K562 (cell line): ENCODE results near the gene TBC1D5. TPM values are rescaled to one million over a fixed set of nuclear protein-coding genes. Genes with fewer than 3 reads are reported as not detected.

ENCODE experiments used
- ATAC-seq: fragments of 200-7000 bp; cut with Tn5 transposase; 3 replicates; pipeline ENCODE4 v1.9.1; 2020; ENCODE audit warnings: moderate library complexity
- BruUV-seq: library from RNA; stranded (reverse); fragments of 400-500 nt; replicated peaks from 2 replicates; lab custom pipeline; 2021; lab: Mats Ljungman, UMichigan
- CTCF ChIA-PET: fragments of 300-600 bp; formaldehyde crosslinking; extraction: SDS; loops from one replicate; lab custom pipeline; 2021; ENCODE audit warnings: low intra/inter-chr PET ratio; lab: Yijun Ruan, JAX
- POLR2A ChIA-PET: fragments of 300-600, 350-650 bp; sonication (Branson Sonifier 250); formaldehyde crosslinking; extraction: SDS; loops from one replicate; lab custom pipeline; 2021; ENCODE audit warnings: antibody characterized with exemption, inconsistent platforms; lab: Yijun Ruan, JAX
- DNase-seq, 4 experiments: peaks; one replicate each; pipeline versions ENCODE4 v3.0.0 to v3.0.0-alpha.2; 2011 to 2018; ENCODE audit warnings: low spot score in 3 of 4, mixed read lengths in 3 of 4; ENCODE audit errors: extremely low read depth in 1 of 4
- FAIRE-seq: peaks from 2 replicates; lab custom pipeline; 2011; peaks lifted over from hg19 to GRCh38; lab: Jason Lieb, UNC
- H2AFZ ChIP-seq: 2 replicates; pipeline ENCODE4 v1.6.0; 2011; ENCODE audit warnings: low read depth, low read length, control low read depth, inconsistent platforms
- H3K27ac ChIP-seq: fragments of 200-600 bp; 3 replicates; pipeline ENCODE4 v1.8.0; 2011; ENCODE audit warnings: low read depth, mild to moderate bottlenecking, control low read depth, inconsistent platforms, low read length, moderate library complexity, mixed read lengths; ENCODE audit errors: extremely low read depth
- H3K27me3 ChIP-seq, 2 experiments: fragments of 300-600 bp in 1 of 2; 2 replicates in 1 of 2; 3 replicates in 1 of 2; pipeline versions ENCODE4 v1.6.0 to v1.8.0; 2011; ENCODE audit warnings: inconsistent platforms in 2 of 2, low read length in 2 of 2, mild to moderate bottlenecking in 1 of 2, mixed read lengths in 1 of 2, moderate library complexity in 1 of 2; ENCODE audit not compliant: control insufficient read depth in 2 of 2, insufficient read depth in 2 of 2
- H3K36me3 ChIP-seq: fragments of 300-600 bp; 3 replicates; pipeline ENCODE4 v1.8.0; 2011; ENCODE audit warnings: mild to moderate bottlenecking, low read length, inconsistent platforms; ENCODE audit not compliant: control insufficient read depth, insufficient read depth
- H3K4me1 ChIP-seq, 2 experiments: fragments of 200-600 bp in 1 of 2; replicated peaks in 1 of 2; 2 replicates in 1 of 2; 3 replicates in 1 of 2; pipeline versions ENCODE4 v1.5.1 to v1.8.0; 2011; ENCODE audit warnings: inconsistent platforms in 2 of 2, low read length in 2 of 2, mild to moderate bottlenecking in 1 of 2, mixed read lengths in 1 of 2, moderate library complexity in 1 of 2; ENCODE audit not compliant: control insufficient read depth in 2 of 2, insufficient read depth in 2 of 2
- H3K4me2 ChIP-seq: 2 replicates; pipeline ENCODE4 v1.6.1; 2011; ENCODE audit warnings: low read length, control low read depth, inconsistent platforms, mixed read lengths; ENCODE audit not compliant: insufficient read depth
- H3K4me3 ChIP-seq: fragments of 200-600 bp; sonication (generic), shearing (Covaris generic); 2 replicates; pipeline ENCODE4 v1.5.1; 2016; ENCODE audit warnings: control low read depth, inconsistent platforms
- H3K79me2 ChIP-seq: fragments of 200-600 bp; 3 replicates; pipeline ENCODE4 v1.8.0; 2011; ENCODE audit warnings: low read length, inconsistent platforms; ENCODE audit not compliant: control insufficient read depth, insufficient read depth
- H3K9ac ChIP-seq, 2 experiments: 2 replicates each; pipeline versions ENCODE4 v1.6.0 to v1.6.1; 2011; ENCODE audit warnings: low read depth in 2 of 2, low read length in 2 of 2, control low read depth in 1 of 2, inconsistent platforms in 1 of 2, mild to moderate bottlenecking in 1 of 2, mixed read lengths in 1 of 2; ENCODE audit not compliant: insufficient read depth in 1 of 2
- H3K9me1 ChIP-seq: one replicate; pipeline ENCODE4 v1.6.0; 2011; ENCODE audit warnings: inconsistent platforms, mild to moderate bottlenecking, low read length, moderate library complexity; ENCODE audit not compliant: control insufficient read depth, insufficient read depth
- H3K9me3 ChIP-seq: replicated peaks from 2 replicates; pipeline ENCODE4 v1.5.1; 2011; ENCODE audit warnings: low read depth, low read length, inconsistent platforms; ENCODE audit not compliant: control insufficient read depth, insufficient read depth
- H4K20me1 ChIP-seq: replicated peaks from 2 replicates; pipeline ENCODE4 v1.6.1; 2011; ENCODE audit warnings: low read length, inconsistent platforms, mixed read lengths; ENCODE audit not compliant: control insufficient read depth, insufficient read depth
- BRF1 ChIP-seq: IDR thresholded peaks from 3 replicates; pipeline ENCODE4 v1.6.1; 2011; ENCODE audit warnings: borderline replicate concordance, mild to moderate bottlenecking; ENCODE audit not compliant: insufficient read length; ENCODE audit errors: extremely low read depth
- CHD4 ChIP-seq: fragments of 200-600 bp; sonication (generic); IDR thresholded peaks from 3 replicates; pipeline ENCODE4 v1.6.1; 2012; ENCODE audit warnings: low read depth, mild to moderate bottlenecking, mixed read lengths, low read length, inconsistent platforms; ENCODE audit not compliant: insufficient read depth, insufficient replicate concordance, poor library complexity, severe bottlenecking
- ETV5 ChIP-seq: sonication (generic); formaldehyde crosslinking; IDR thresholded peaks from 2 replicates; pipeline ENCODE4 v1.4.0; 2020; ENCODE audit warnings: low read depth, mild to moderate bottlenecking, missing genetic modification reagents
- KAT7 ChIP-seq: sonication (generic); formaldehyde crosslinking; IDR thresholded peaks from 2 replicates; pipeline ENCODE4 v1.8.0; 2022; ENCODE audit warnings: missing genetic modification reagents, mild to moderate bottlenecking, borderline replicate concordance
- MBD2 ChIP-seq: sonication (generic); IDR thresholded peaks from 2 replicates; pipeline ENCODE4 v1.6.1; 2016; ENCODE audit warnings: low read depth, borderline replicate concordance
- PCBP2 ChIP-seq: fragments of 200-400 bp; formaldehyde crosslinking; IDR thresholded peaks from 2 replicates; pipeline ENCODE4 v1.6.1; 2018; ENCODE audit warnings: low read length, low read depth, mild to moderate bottlenecking, moderate library complexity; ENCODE audit not compliant: poor library complexity, severe bottlenecking
- RNF2 ChIP-seq: sonication (generic); IDR thresholded peaks from 2 replicates; pipeline ENCODE4 v1.6.1; 2016
- XRCC4 ChIP-seq: IDR thresholded peaks from one replicate; pipeline ENCODE4 v1.6.1; 2011; ENCODE audit not compliant: insufficient read depth, insufficient read length; ENCODE audit errors: extremely low read depth
- ZNF143 ChIP-seq: sonication (generic); formaldehyde crosslinking; IDR thresholded peaks from 2 replicates; pipeline ENCODE4 v1.9.0; 2022; ENCODE audit warnings: mild to moderate bottlenecking, missing genetic modification reagents
- WGBS: fragments of 100-300 bp; shearing (Covaris generic); methylation state at CpG from one replicate; pipeline ENCODE4 v1.1.6; 2016; ENCODE audit warnings: low coverage, mixed read lengths; ENCODE audit not compliant: insufficient coverage; ENCODE audit errors: missing lambda C conversion rate; 5-methylcytosine and 5-hydroxymethylcytosine counted together
- in situ Hi-C: fragments of 300-500 bp; cut with MboI; formaldehyde crosslinking; loops from 4 replicates; pipeline ENCODE4 v1.15.0; 2018; ENCODE audit warnings: inconsistent platforms, mixed read lengths
- intact Hi-C: fragments of 100-400 bp; cut with micrococcal nuclease; formaldehyde crosslinking; loops from 2 replicates; pipeline ENCODE4 v1.14.2; 2022
- polyA plus RNA-seq, 8 experiments: library from polyadenylated mRNA; depleted of rRNA in 4 of 8; stranded (reverse) in 5 of 8; unstranded in 3 of 8; fragments of >200 nt; fragmentation: Nextera tagmentation in 2 of 8; fragmentation: Illumina TruSeq in 1 of 8; extraction: Ambion mirVana in 2 of 8; extraction: Trizol in 1 of 8; gene quantifications; 2 replicates each; pipeline versions ENCODE4 v1.2.1 to v1.2.3, GENCODE V29; 2011 to 2014; ENCODE audit warnings: inconsistent platforms in 1 of 8, missing spikeins in 1 of 8
- total RNA-seq, 7 experiments: library from RNA; depleted of rRNA in 6 of 7; stranded (reverse); fragments of >200 nt in 6 of 7; fragmentation: Illumina TruSeq in 2 of 7; extraction: Trizol in 2 of 7; gene quantifications; 2 replicates each; pipeline versions ENCODE4 v1.2.1 to v1.2.3, GENCODE V29; 2011 to 2021; ENCODE audit warnings: low replicate concordance in 1 of 7
- TF ChIP-seq, protein P1 (sequence below): sonication (generic); formaldehyde crosslinking; IDR thresholded peaks from 2 replicates; pipeline ENCODE4 v1.8.1; 2023; ENCODE audit warnings: mild to moderate bottlenecking, missing genetic modification reagents

TBC1D5 gene
- total and polyA plus RNA-seq, 9 of the 15 experiments (the other 6 are each of a cell fraction or from before 2014, with no cell fraction given), result 2.9 to 38.1 (median 25.6) TPM

GRCh38 chr3:17156864-17157263 is 585.6 kb downstream of the TBC1D5 start:
- Histone ChIP-seq H3K9me3 (peaks cover 5% of the 10 kb centered on the region; the same call in 1 of the 2 replicates), H3K4me1 (peaks cover 4 to 6% of the 10 kb centered on the region in 2 experiments; a peak in 2 of 5 replicates), H3K36me3 (no peaks in the 10 kb centered on the region; the same call in 2 of the 3 replicates), H2AFZ (no peak overlapping the region), H3K4me2 (no peak overlapping the region), H3K9me1 (no peaks in the 10 kb centered on the region), H3K27me3 (no peaks in the 10 kb centered on the region), H4K20me1 (no peaks in the 10 kb centered on the region), H3K27ac (no peak overlapping the region), H3K79me2 (no peaks in the 10 kb centered on the region), H3K4me3 (no peak overlapping the region), H3K9ac (no peak overlapping the region)
- no peak for DNase-seq
- CTCF ChIA-PET, result no interaction called here
- no TSS peak for BruUV-seq
- POLR2A ChIA-PET, result no interaction called here
- in situ Hi-C loops (no loop called here), intact Hi-C loops (no loop called here)
- no peak for FAIRE-seq
- ATAC-seq, result no peak
- WGBS, result 69% methylated on average over 10 of the region's 10 CpGs
- TF ChIP-seq XRCC4 (no peak), CHD4 (no peak), ETV5 (CRISPR knock-in tag) (no peak), MBD2 (no peak), PCBP2 (no peak), RNF2 (no peak), ZNF143 (CRISPR knock-in tag) (no peak), KAT7 (no peak), BRF1 (no peak)
- TF ChIP-seq, protein P1, sequence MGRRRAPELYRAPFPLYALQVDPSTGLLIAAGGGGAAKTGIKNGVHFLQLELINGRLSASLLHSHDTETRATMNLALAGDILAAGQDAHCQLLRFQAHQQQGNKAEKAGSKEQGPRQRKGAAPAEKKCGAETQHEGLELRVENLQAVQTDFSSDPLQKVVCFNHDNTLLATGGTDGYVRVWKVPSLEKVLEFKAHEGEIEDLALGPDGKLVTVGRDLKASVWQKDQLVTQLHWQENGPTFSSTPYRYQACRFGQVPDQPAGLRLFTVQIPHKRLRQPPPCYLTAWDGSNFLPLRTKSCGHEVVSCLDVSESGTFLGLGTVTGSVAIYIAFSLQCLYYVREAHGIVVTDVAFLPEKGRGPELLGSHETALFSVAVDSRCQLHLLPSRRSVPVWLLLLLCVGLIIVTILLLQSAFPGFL (CRISPR knock-in tag), result no peak
